Stomach (tissue), 19 donors: ENCODE data around the gene IMPACT. TPM values are rescaled to one million over a fixed set of nuclear protein-coding genes. Genes with fewer than 3 reads are reported as not detected.
A peak's percentile ranks its signal among the peaks of the same experiment; 100 is the strongest.

Source experiments
- DNase-seq, 2 donors: peaks; one replicate each; pipeline versions ENCODE4 v3.0.0 to v3.0.0-alpha.2; 2013 to 2019
- H3K27ac ChIP-seq, 5 donors: fragments of 200-600 bp in 4 of 5; sonication (generic) in 4 of 5; one replicate each; pipeline ENCODE4 v1.5.1; 2013 to 2019; ENCODE audit warnings: mild to moderate bottlenecking in 1 of 5, moderate library complexity in 1 of 5
- H3K27me3 ChIP-seq, 3 donors: fragments of 200-600 bp; sonication (generic); one replicate each; pipeline ENCODE4 v1.5.1; 2017 to 2019; ENCODE audit warnings: mixed run types in 1 of 3
- H3K36me3 ChIP-seq, 4 donors: fragments of 200-600 bp; sonication (generic); 1 replicate in 3 of 4; 2 replicates in 1 of 4; pipeline ENCODE4 v1.5.1; 2016 to 2019
- H3K4me1 ChIP-seq, 4 donors: fragments of 200-600 bp; sonication (generic); one replicate each; pipeline ENCODE4 v1.5.1; 2016 to 2019
- H3K4me3 ChIP-seq, 4 donors: fragments of 200-600 bp; sonication (generic) in 3 of 4; one replicate each; pipeline ENCODE4 v1.5.1; 2016 to 2019; ENCODE audit warnings: mild to moderate bottlenecking in 1 of 4
- H3K9me3 ChIP-seq, 4 donors: fragments of 200-600 bp; sonication (generic); one replicate each; pipeline ENCODE4 v1.5.1; 2016 to 2019
- EP300 ChIP-seq: sonication (generic); formaldehyde crosslinking; IDR thresholded peaks from one replicate; pipeline ENCODE4 v1.6.1; 2017; ENCODE audit warnings: antibody characterized with exemption
- POLR2A ChIP-seq, 4 donors: fragments of 450-650 bp; IDR thresholded peaks; one replicate each; pipeline ENCODE4 v1.6.1; 2016; ENCODE audit warnings: antibody characterized with exemption in 4 of 4, control low read depth in 2 of 4, mild to moderate bottlenecking in 1 of 4, moderate library complexity in 1 of 4
- POLR2AphosphoS5 ChIP-seq, 3 donors: sonication (generic); formaldehyde crosslinking; IDR thresholded peaks; one replicate each; pipeline ENCODE4 v1.6.1; 2016; ENCODE audit warnings: antibody characterized with exemption in 3 of 3
- WGBS, 5 donors: extraction: QIAGEN DNeasy Blood & Tissue Kit in 3 of 5; methylation state at CpG; one replicate each; pipeline versions ENCODE4 v1.1.5 to v1.1.7; 2013 to 2018; 5-methylcytosine and 5-hydroxymethylcytosine counted together
- intact Hi-C: fragments of 100-400 bp; cut with DNase I; formaldehyde crosslinking; loops from one replicate; pipeline ENCODE4 v1.15.1; 2023; ENCODE audit warnings: low total_unique reads
- long read RNA-seq, 10 donors: transcript quantifications; one replicate each; lab custom pipeline, GENCODE V29; 2026
- polyA plus RNA-seq, 3 donors: library from polyadenylated mRNA; stranded (reverse); fragments of 200-250 nt; gene quantifications; one replicate each; pipeline ENCODE4 v1.2.3, GENCODE V29; 2013
- total RNA-seq, 5 donors: library from RNA; depleted of rRNA; stranded (reverse); fragments of >200 nt; gene quantifications; one replicate each; pipeline versions ENCODE4 v1.1.0 to v1.2.3, GENCODE V29; 2014 to 2016
- TF ChIP-seq, protein P1 (sequence below), 7 experiments: fragments of 450-650 bp in 4 of 7; fragments of 200-600 bp in 3 of 7; sonication (generic) in 3 of 7; IDR thresholded peaks; one replicate each; pipeline ENCODE4 v1.5.1; 2016 to 2019; ENCODE audit warnings: antibody characterized with exemption in 7 of 7, control low read depth in 2 of 7, mild to moderate bottlenecking in 1 of 7
- donor health status: healthy with polysubstance abuse.
- donor health status: Bipolar disorder and iron deficiency.
- donor health status: healthy.

Gene IMPACT
- total RNA-seq, result 10 to 100 TPM in 3 of 5 donors, 1 to 10 TPM in 2; 4.6 to 33.0 (median 10.9) TPM
- polyA plus RNA-seq, result 10 to 100 TPM; 10.7 to 18.9 (median 15.2) TPM
- long read RNA-seq, donor 1, partial matches to known transcripts, result 0 of 3 reads
- long read RNA-seq, donor 1, other reads (novel, unspliced or antisense), result 0 of 3 reads
- long read RNA-seq, donor 2, transcript IMPACT-201 (11 exons, 3,792 nt), result major isoform, 7 of 7 reads
- long read RNA-seq, donor 2, partial matches to known transcripts, result 0 of 7 reads
- long read RNA-seq, donor 2, other reads (novel, unspliced or antisense), result 0 of 7 reads
- long read RNA-seq, donor 3, transcript IMPACT-201 (11 exons, 3,792 nt), result major isoform, 5 of 5 reads
- long read RNA-seq, donor 3, partial matches to known transcripts, result 0 of 5 reads
- long read RNA-seq, donor 3, other reads (novel, unspliced or antisense), result 0 of 5 reads
- long read RNA-seq, donor 4, partial matches to known transcripts, result 0 of 2 reads
- long read RNA-seq, donor 4, other reads (novel, unspliced or antisense), result 0 of 2 reads
- long read RNA-seq, donor 5, transcript IMPACT-201 (11 exons, 3,792 nt), result major isoform, 8 of 8 reads
- long read RNA-seq, donor 5, partial matches to known transcripts, result 0 of 8 reads
- long read RNA-seq, donor 5, other reads (novel, unspliced or antisense), result 0 of 8 reads
- long read RNA-seq, donor 6, transcript IMPACT-201 (11 exons, 3,792 nt), result major isoform, 10 of 11 reads
- long read RNA-seq, donor 6, partial matches to known transcripts, result 0 of 11 reads
- long read RNA-seq, donor 6, other reads (novel, unspliced or antisense), result 0 of 11 reads
- long read RNA-seq, donor 7, transcript IMPACT-201 (11 exons, 3,792 nt), result major isoform, 7 of 7 reads
- long read RNA-seq, donor 7, partial matches to known transcripts, result 0 of 7 reads
- long read RNA-seq, donor 7, other reads (novel, unspliced or antisense), result 0 of 7 reads
- long read RNA-seq, donor 8, transcript IMPACT-201 (11 exons, 3,792 nt), result major isoform, 9 of 10 reads
- long read RNA-seq, donor 8, partial matches to known transcripts, result 0 of 10 reads
- long read RNA-seq, donor 8, other reads (novel, unspliced or antisense), result 0 of 10 reads
- long read RNA-seq, donor 9, partial matches to known transcripts, result 0 of 1 reads
- long read RNA-seq, donor 9, other reads (novel, unspliced or antisense), result 0 of 1 reads
- long read RNA-seq, donor 10, partial matches to known transcripts, result 0 of 3 reads
- long read RNA-seq, donor 10, other reads (novel, unspliced or antisense), result 0 of 3 reads

GRCh38 chr18:24426398-24427294 is at the start of gene IMPACT:
IMPACT (plus strand) TSS chr18:24426670; CDS start chr18:24426757, 87 bp downstream.
- TF ChIP-seq EP300, result no peak
- peak in 2 of 3 donors; percentile 35 to 56 for TF ChIP-seq POLR2AphosphoS5 (IDR thresholded peaks at IDR 0.05)
- TF ChIP-seq POLR2A (IDR thresholded peaks at IDR 0.05), result no peak
- Histone ChIP-seq H3K4me1 (peaks cover 6 to 18% (median 14%) of the 10 kb centered on the region in 4 donors), H3K27me3 (peaks cover 0 to 24% (median 0%) of the 10 kb centered on the region in 3 donors), H3K36me3 (peaks cover 0 to 16% (median 9%) of the 10 kb centered on the region in 4 donors), H3K4me3 (peak within 1 kb of the TSS; percentile 85 to 91 (median 88)), H3K9me3 (peaks cover 0 to 5% (median 0%) of the 10 kb centered on the region in 4 donors), H3K27ac (peak within 1 kb of the TSS; percentile 70 to 90 (median 82))
- intact Hi-C loops, result no loop called here
- DNase-seq, result peak; percentile 85 to 96
- WGBS, 5 donors, result 1 to 3% (median 2%) methylated on average over 7 to 82 of the region's 82 CpGs

DNA sequence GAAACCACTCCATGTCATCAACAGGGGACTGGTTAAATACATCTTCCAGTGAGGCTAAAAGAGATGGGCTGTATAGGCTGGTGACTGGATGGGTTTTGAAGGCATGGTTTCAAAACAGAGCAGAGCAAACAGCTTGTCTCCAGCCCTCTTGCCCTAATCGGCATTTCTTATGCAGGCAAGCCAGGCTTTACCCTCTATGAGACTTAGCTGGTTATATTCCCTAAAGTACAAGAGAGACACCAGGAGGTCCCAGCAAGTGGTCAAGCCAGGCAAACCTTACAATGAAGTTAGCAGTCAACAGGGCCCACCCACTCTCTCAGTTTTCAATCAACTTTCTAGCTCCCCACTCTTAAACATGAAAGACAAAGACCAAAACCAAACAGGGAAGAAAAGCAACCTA is 47.9 kb upstream of the IMPACT start:
- TF ChIP-seq POLR2AphosphoS5 (IDR thresholded peaks at IDR 0.05), result no peak
- TF ChIP-seq EP300, result no peak
- TF ChIP-seq, protein P1, sequence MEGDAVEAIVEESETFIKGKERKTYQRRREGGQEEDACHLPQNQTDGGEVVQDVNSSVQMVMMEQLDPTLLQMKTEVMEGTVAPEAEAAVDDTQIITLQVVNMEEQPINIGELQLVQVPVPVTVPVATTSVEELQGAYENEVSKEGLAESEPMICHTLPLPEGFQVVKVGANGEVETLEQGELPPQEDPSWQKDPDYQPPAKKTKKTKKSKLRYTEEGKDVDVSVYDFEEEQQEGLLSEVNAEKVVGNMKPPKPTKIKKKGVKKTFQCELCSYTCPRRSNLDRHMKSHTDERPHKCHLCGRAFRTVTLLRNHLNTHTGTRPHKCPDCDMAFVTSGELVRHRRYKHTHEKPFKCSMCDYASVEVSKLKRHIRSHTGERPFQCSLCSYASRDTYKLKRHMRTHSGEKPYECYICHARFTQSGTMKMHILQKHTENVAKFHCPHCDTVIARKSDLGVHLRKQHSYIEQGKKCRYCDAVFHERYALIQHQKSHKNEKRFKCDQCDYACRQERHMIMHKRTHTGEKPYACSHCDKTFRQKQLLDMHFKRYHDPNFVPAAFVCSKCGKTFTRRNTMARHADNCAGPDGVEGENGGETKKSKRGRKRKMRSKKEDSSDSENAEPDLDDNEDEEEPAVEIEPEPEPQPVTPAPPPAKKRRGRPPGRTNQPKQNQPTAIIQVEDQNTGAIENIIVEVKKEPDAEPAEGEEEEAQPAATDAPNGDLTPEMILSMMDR (IDR thresholded peaks at IDR 0.05), result no peak
- peaks cover 3 to 30% (median 30%) of the 10 kb centered on the region in 4 donors for H3K36me3 ChIP-seq
- H3K27me3 ChIP-seq, result no peaks in the 10 kb centered on the region
- DNase-seq, result no peak
- intact Hi-C loops, result no loop called here
- H3K4me1 ChIP-seq, result no peaks in the 10 kb centered on the region
- H3K4me3 ChIP-seq, result no peak overlapping the region
- H3K27ac ChIP-seq, result no peak overlapping the region
- no peaks in the 10 kb centered on the region for H3K9me3 ChIP-seq
- 38 to 66% (median 52%) methylated on average over 1 of the region's 1 CpG for WGBS, 5 donors

DNA sequence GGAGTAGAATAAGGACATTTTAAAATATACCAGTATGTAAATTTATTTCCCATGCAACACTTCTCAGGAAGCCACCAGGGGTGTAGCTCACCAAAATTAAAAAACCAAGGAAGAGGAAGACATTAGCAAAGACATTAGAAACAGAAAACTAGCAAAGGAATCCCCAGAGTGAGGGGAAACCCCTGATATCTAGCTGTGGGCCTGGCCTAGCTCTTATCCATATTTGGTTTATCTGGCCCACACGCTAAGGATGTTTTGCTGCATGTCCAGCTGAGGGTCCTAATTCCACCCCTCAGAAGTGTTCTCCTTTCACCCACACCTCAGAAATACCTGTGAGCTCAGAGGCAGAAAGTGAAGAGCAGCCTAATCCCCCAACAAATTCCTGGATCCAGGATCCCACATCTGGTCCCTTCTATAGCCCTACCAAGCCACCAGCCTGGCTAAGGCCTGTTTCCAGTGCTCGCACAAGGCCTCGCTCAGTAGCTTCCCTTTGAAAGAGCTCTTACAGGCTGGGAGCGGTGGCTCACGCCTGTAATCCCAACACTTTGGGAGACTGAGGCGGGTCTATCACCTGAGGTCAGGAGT is 46.2 kb upstream of the IMPACT start:
- no peak overlapping the region for H3K4me3 ChIP-seq
- peaks cover 3 to 21% (median 21%) of the 10 kb centered on the region in 4 donors for H3K36me3 ChIP-seq
- no peak overlapping the region for H3K27ac ChIP-seq
- TF ChIP-seq POLR2A (IDR thresholded peaks at IDR 0.05) (no peak), POLR2AphosphoS5 (IDR thresholded peaks at IDR 0.05) (no peak), EP300 (no peak)
- TF ChIP-seq, protein P1 (IDR thresholded peaks at IDR 0.05), result no peak
- no peaks in the 10 kb centered on the region for H3K4me1 ChIP-seq
- intact Hi-C loops, result no loop called here
- no peaks in the 10 kb centered on the region for H3K27me3 ChIP-seq
- H3K9me3 ChIP-seq, result no peaks in the 10 kb centered on the region
- 94 to 98% (median 96%) methylated on average over 6 of the region's 6 CpGs for WGBS, 5 donors
- no peak for DNase-seq

DNA sequence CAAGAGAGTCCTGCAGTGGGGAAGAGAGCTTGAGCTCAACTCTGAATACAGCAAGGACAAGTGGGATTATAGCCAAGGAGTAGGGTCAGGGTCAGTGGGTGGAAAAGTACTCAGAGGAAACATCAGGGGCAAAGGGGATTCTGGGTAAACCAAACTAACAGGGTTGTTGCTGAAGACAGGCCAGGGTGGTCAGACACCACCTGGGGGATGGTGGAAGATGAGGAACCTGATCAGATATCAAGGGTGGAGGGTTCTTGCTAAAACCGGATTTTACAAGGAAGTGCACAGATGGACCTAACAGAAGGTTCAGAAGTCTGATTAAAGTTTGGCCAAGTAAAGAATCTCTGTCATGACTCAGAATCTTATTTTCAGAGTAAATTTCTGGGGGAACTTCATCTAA is 45.3 kb upstream of the IMPACT start:
- Histone ChIP-seq H3K9me3 (no peaks in the 10 kb centered on the region), H3K4me3 (no peak overlapping the region), H3K4me1 (no peaks in the 10 kb centered on the region), H3K36me3 (peaks cover 3 to 12% (median 12%) of the 10 kb centered on the region in 4 donors), H3K27me3 (no peaks in the 10 kb centered on the region), H3K27ac (no peak overlapping the region)
- 65 to 89% (median 81%) methylated on average over 1 of the region's 1 CpG for WGBS, 5 donors
- intact Hi-C loops, result no loop called here
- no peak for DNase-seq
- TF ChIP-seq EP300 (no peak), POLR2AphosphoS5 (IDR thresholded peaks at IDR 0.05) (no peak), POLR2A (IDR thresholded peaks at IDR 0.05) (no peak)
- TF ChIP-seq, protein P1 (IDR thresholded peaks at IDR 0.05), result no peak
